GM19438 (cell line): ENCODE results near the gene ATRAID.
"Not testable (repeated sequence)": the region's sequence is repeated elsewhere in the genome, so short reads cannot be mapped to it uniquely, and the experiment has no call there.

Source experiments
- ATAC-seq: cut with Tn5 transposase; IDR thresholded peaks from one replicate; pipeline ENCODE4 v1.9.1; 2021; ENCODE audit warnings: low read depth; ENCODE audit not compliant: unreplicated experiment

ATRAID gene, protein sequence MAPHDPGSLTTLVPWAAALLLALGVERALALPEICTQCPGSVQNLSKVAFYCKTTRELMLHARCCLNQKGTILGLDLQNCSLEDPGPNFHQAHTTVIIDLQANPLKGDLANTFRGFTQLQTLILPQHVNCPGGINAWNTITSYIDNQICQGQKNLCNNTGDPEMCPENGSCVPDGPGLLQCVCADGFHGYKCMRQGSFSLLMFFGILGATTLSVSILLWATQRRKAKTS

DNA sequence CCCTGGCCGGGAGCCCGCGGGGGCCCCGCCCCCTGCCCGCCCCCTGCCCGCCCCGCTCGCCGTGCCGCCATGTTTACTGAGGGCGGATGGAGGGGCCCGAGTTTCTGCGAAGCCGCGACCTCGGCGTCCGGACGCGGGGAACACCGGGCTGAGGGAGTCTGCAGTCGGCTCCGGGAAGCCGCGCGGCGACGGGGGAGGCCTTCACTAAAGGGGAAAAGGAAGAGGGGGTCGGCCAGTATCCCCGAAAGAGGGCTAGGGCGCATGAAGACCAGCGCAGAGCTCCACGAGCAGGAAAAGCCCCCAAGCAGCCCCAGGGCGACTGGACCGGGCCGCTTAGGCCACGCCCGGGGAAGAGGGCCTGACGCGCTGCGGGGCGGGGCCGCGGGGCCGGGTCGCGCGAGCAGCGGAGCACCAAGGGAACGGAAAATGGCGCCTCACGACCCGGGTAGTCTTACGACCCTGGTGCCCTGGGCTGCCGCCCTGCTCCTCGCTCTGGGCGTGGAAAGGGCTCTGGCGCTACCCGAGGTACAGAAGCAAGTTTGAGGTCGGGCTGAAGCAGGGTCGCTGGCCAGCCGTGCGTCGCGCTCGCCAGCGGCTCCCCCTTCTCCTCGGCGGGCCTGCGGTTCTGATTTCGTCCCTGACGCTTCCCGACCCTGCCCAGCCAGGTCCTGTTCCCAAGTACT lies at the start of gene ATRAID, which contains the start of gene SLC5A6:
Gene ATRAID, plus strand, starts transcription at position 99 of the 683 bp plus-strand sequence. Its CDS starts 328 bp downstream, at position 427.
Gene SLC5A6, minus strand, starts transcription at position 326 of the 683 bp plus-strand sequence. CDS start 4,618 bp downstream, outside the sequence.
- peak; percentile 78 for ATAC-seq

DNA sequence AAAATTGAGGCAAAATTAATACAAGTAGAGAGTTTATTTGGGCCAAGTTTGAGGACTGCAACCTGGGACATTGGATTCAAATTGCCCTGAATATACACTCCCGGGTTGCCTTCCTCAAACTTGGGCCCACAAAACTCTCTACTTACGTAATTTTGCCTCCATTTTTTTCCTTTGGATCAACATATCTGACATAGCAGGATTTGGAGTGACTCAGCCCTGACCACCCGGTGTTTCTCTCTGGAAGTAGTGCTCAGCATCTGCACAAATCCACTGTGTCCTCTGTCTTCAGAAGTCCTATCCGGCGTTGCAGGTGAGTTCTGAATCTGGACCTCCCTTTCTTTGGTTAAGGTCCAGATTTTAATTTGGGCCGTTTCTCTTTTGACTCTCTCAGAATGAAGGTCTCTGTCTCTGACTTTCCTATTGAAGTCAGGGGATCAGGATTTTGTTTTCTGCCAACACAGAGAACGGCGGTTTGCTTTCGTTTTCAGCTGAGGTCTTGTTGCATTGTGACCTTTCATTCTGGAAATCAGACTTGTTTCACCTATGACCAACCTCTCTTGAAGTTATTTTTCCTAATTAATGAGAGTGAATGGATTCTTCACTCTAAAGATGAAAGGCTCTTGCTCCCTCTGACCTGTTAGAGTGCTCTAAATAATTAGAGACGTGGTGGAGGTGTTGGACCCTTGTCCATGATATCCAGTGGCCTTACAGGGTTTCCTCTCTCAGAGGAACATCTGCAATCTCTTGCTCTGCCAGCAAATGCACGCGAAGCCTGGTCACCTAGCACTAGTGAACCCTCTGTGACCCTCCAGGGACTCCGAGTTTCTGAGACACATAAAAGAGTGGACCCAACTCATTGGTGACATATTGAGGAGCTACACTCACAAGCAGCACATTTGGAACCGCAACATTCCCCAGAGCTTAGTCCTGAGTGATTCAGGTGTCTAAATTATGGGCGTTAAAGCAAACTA lies 49.4 kb upstream of the ATRAID start:
- no peak for ATAC-seq

DNA sequence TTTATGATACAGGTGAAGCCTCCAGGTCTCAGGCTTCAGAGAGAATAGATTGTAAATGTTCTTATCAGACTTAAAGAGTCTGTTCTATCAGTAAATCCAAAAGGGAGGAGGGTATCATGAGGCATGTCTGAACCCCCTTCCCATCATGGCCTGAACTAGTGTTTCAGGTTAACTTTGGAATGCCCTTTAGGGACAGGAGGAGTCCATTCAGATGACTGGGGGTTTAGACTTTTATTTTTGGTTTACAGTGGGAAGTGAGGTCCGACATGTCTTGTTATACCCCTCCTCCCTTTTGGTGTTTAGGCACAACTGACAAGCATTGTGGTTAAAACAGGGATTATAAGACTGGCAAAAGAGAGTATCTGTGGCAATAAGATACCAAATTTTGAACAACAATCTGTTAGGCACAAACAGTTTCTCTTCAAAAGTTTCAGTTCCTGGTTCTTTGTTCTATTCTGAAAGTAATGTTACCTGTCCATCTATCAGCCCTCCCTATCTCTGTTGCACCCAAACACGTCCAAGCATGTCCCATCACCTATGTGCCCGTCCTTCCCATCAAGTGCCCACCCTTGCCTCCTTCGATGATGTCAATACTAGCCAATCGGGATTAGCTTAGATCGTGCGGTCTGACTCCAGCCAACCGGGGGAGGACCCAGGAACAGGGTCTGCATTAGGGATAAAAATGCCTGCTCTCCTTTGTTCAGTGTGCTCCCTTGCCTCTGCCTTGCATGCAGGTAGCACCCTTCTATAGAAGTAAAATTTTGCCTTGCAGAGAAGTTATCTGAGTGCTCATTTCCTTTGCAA lies 46.7 kb upstream of the ATRAID start:
- ATAC-seq: no peak

DNA sequence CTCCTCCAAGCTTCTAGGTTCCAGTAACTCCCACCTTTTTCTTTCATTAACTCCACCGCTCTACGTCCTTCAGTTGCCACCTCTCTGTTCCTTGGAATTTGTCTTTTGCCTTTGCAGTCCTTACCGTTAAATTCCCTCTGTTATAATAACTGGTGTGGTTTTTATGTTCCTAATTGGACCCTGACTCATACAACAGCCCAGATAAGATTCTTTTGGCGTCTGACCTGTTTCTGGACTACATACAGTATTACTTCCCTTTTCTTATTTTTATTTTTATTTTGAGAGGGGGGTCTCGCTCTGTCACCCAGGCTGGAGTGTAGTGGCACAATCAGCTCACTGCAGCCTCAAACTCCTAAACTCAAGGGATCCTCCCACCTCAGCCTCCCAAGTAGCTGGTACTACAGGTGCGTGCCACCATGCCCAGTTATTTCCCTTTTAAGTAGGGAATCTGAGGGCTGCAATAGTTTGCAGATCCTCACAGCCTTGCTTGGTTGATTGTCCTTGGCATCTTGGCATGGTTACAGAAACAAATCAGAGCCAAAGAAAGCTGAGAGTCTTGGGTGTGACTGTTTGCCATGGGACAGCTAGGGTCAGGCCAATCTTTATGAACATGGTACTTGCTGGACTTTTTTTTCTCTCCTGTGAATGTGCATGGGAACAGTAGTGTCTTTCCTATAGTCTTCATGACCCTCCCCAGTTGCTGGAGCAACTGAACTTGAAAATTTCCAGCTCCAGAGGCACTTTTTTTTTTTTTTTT lies 41.1 kb upstream of the ATRAID start:
- ATAC-seq: no peak

DNA sequence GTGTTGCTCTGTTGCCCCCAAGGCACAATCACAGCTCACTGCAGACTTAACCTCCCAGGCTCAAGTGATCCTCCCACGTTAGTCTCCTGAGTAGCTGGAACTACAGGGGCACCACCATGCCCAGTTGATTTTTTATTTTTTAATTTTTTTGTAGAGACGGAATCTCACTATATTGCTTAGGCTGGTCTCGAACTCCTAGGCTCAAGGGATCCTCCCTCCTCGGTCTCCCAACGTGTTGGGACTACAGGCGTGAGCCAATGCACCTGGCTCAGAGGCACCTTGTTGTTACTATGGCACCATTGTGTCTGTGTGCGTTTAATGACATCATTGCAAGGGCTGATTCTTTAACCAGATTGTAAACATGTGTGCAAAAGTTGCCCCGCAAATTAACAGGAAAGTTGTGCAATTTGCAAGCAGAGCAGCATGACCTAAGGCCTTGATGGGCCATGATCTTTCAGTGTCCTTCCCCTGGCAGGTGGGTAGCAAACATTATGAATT lies 40.4 kb upstream of the ATRAID start:
- ATAC-seq: no peak

DNA sequence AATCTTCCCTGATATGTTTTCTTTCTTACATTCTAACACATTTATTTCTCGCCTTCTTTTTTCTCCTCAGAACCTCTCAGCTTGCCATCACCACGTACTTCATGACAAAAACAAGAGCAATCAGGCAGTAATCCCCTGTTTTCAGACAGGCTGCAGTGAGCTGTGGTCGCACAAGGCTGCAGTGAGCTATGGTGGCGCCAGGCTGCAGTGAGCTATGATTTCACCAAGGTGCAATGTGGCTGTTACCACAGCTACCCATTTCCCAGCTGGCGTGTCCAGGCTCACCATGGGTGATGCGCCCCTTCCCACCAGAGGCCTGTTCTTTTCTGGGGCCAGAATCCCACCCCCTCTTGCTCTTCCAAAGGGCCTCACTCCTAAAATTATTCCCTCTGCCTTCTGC lies 37.2 kb upstream of the ATRAID start:
- ATAC-seq: no peak

DNA sequence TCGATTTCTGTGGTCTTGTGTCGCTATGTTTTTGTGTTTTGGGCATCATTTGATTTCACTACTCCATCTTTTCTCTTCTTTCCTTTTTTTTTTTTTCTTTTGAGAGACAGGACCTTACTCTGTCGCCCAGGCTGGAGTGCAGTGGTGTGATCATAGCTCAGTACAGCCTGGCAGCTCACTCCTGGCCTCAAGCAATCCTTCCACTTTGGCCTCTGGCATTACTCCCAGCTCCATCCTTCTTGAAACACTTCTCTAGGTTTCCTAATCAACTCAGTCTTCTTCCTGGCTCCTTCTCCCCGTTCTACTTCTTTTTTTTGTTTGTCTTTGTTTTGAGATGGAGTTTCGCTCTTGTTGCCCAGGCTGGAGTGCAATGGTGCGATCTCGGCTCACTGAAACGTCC lies 36.5 kb upstream of the ATRAID start:
- no peak for ATAC-seq

DNA sequence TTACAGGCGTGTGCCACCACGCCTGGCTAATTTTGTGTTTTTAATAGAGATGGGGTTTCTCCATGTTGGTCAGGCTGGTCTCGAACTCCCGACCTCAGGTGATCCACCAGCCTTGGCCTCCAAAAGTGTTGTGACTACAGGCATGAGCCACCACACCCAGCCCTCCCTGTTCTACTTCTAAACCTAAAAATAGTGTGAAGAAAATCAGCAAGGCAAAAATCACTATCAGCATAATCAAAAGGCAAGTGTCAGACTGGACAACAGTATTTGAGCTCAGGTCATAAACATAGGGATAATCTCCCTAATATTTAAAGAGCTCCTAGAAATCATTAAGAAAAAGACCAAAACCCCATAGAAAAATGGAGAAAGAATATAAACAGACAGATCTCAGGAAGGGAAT lies 36.1 kb upstream of the ATRAID start:
- ATAC-seq: not testable (repeated sequence)

DNA sequence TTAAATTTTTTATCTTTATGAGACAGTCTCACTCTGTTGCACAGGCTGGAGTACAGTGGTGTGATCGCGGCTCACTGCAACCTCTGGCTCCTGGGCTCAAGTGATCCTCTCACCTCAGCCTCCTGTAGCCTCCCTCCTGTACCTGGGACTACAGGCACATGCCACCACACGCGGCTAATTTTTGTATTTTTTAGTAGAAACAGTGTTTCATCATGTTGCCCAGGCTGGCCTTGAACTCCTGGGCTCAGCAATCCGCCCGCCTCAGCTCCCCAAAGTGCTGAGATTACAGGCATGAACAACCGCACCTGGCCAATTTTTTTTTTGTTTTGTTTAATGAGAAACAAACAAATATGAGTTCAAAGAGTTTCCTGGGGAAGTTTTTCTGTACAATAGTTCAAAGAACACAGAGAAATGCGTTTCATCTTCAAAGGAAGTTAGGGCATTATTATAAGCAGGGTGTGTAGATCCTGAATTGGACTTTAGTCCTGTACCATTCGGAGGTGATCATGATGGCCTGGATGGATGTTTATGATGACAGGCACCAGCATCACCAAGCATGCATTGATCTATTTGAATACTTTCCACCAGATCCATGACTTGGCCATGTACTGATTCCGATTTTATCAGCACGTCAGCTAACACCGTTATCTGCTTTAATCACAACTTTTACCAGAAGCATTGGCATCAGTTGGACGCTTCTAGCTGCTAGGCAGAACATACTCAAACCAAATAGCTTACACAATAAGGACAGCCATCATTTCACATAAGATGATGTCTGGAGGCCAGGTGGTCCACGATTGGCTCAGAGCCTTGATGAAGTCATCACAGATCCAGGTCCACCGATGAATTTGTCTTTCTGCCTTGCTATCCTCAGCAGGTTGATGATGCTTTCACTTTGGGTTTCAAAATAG lies 34.1 kb upstream of the ATRAID start:
- no peak for ATAC-seq

DNA sequence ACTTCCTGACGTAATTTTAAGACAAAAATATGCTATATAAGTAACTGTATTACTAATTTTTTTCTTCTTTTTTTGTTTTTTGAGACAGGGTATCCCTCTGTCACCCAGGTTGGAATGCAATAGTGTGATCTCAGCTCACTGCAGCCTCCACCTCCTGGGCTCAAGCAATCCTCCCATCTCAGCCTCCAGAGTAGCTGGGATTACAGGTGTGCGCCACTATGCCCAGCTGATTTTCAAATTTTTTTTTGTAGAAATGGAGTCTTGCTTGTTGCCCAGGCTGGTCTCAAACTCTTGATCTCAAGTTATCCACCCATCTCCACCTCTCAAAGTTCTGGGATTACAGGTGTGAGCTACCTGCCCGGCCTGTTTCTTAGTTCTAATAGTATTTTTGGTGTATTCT lies 33.4 kb upstream of the ATRAID start:
- ATAC-seq: no peak

DNA sequence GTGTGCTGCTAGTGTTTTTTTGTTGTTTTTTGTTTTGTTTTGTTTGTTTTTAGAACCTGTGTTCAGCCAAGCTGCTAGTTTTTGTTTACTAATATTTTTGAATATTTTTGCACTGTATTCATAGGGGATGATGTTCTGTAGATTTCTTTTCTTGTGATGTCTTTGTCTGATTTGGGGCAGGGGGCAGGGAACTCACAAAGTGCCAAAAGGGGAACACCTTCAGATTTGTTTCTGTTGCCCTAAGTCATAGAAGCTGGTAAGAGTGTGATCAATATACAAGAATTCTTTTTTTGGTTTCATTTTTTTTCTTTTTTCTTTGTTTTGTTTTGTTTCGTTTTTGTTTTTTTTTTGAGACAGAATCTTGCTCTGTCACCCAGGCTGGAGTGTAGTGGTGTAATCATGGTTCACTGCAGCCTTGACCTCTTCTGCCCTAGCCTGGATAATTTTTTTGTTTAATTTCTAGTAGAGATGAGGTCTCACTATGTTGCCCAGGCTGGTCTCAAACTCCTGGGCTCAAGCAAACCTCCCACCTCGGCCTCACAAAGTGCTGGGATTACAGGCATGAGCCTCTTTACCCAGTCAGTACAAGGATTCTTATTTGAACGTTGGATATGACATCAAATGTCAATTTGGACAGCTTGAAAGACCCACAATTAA lies 32.4 kb upstream of the ATRAID start:
- ATAC-seq: no peak

DNA sequence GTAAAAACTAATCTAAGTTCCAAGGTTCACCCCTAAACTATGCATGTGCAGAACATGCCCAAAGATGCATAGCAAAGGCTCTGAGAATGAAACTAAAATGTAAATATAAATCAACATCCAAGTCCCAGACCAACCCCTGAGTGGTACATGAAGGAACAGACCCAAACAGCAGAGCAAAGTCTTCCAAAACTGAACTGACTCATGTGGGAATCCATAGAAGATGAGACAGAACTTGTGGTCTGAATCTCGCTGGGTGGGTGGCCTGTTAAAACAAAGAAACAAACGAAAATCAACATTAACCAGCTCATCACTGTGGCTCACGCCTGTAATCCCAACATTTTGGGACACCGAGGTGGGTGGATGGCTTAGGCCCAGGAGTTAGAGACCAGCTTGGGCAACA lies 29.5 kb upstream of the ATRAID start:
- no peak for ATAC-seq

DNA sequence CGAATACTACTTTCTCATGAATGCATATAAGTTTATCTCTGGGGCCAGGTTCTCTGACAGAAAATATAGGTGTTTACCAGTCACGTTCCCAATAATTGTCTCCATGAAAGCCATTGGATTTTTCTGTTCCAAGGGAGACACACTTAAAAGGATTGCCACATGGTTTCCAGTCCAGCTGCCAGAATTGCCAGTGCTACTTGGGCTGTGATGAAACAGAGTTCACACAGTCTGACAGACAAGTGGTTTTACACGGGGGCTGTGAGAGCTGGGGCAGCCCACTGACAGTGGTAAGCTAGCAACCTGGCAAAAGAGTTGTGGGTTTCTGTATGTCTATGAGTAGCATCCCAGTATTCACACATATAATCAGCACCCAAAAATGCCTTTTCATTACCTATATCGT lies 27.7 kb upstream of the ATRAID start:
- no peak for ATAC-seq

DNA sequence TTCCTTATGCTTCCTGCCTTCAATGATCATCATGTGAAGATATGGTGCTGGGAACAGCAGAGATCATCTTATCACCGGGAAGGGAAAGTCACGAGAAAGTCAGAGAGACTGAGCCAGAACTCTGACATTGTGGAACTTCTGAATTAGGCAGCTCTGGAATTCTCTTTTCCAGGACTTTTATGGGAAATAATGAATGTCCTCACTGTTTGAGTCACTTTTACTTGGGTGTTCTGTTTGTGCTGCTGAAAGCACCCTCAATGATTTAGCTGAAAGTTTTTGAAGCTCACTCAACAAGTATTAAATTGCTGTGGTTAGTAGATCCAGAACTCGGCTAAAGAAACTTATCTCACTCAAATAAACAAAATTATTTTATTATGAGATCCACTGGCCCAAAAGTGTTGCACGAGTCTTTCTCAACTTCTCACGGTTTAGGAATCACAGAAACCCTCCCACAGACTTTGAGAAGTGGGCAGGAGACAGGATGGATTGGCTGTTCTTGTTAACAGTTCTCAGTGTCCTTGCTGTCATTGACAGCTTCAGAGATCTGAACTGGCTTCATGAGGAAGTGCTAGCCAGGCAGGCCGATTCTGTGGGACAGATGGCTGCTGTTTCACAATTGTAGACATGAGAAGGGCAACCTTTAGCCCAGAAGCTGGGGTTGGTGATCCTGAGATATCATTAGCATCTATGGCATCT lies 26.4 kb upstream of the ATRAID start:
- no peak for ATAC-seq

DNA sequence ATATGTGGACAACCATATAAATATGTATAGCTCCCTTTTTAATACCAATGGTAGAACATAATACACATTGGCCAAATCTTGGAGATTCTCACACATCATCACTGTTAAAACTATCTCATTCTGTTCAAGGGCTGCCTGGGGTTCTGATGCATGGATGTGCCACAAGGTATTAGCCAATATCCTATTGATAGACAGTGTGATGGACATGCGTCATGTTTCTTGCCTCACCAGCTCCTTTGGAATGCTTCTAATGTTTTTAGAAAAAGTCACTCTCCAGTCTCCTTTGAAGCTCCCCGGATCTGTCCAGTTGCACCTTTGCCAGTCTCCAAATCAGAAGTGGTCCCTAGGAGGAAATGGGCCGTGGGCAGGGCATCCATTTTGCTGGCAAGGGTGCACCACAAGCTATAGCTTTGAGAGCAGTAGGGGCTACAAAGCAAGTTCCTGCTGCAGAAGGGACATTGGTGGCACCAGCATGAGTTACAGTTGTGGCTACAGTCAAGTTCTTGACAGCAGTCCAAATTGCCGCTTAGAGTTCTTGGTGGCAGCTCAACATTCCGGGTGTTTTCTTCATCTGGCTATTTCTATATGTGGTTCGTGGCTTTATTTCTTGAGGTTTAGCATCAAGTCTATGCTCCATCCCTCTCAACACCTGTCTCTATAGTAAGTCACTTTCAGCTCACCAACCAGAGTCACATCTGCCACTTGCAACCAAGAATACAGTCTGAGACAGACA lies 25.1 kb upstream of the ATRAID start:
- ATAC-seq: no peak

DNA sequence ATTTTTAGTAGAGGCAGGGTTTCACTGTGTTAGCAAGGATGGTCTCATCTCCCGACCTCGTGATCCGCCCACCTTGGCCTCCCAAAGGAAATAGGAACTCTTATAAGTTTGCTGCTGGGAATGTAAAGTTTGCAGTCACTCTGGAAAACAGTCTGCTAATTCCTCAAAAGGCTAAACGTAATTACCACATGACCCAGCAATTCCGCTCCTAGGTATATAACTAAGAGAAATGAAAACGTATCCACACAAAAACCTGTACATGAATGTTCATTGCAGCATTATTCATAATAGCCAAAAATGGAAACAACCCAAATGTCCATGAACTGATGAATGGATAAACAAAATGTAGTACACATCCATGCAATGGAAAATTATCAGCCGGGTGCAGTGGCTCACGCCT lies 21.9 kb upstream of the ATRAID start:
- ATAC-seq: no peak
